Measurements from ENCODE around the gene LSP1. TPM values are rescaled to one million over a fixed set of nuclear protein-coding genes. Genes with fewer than 3 reads are reported as not detected.

Gene LSP1
- total and polyA plus RNA-seq, 2 of the 13 experiments (the other 11 are each of a cell fraction or from before 2014, with no cell fraction given) = 0.59 to 1.00 TPM

- TF ChIP-seq ZBED4 (CRISPR knock-in tag; IDR thresholded peaks at IDR 0.05; ENCODE audit: borderline replicate concordance) = no peak; the same call in 1 of the 2 replicates
- TF ChIP-seq ZNF746 (CRISPR knock-in tag; IDR thresholded peaks at IDR 0.05) = peak; percentile 94
- peak; percentile 96 for TF ChIP-seq RXRB (CRISPR knock-in tag; IDR thresholded peaks at IDR 0.05; ENCODE audit: borderline replicate concordance)
- TF ChIP-seq ZBTB7A (CRISPR knock-in tag; IDR thresholded peaks at IDR 0.05) = peak; percentile 97
- peak; percentile 100 for TF ChIP-seq ZNF687 (CRISPR knock-in tag; IDR thresholded peaks at IDR 0.05)
- TF ChIP-seq SOX5 (CRISPR knock-in tag; IDR thresholded peaks at IDR 0.05; ENCODE audit: borderline replicate concordance) = peak; percentile 84
- TF ChIP-seq MTF2 (CRISPR knock-in tag; IDR thresholded peaks at IDR 0.05; ENCODE audit: borderline replicate concordance) = no peak; the same call in 1 of the 2 replicates
- peak; percentile 99 for TF ChIP-seq MED8 (CRISPR knock-in tag; IDR thresholded peaks at IDR 0.05; ENCODE audit: insufficient replicate concordance)
- TF ChIP-seq THAP11 (CRISPR knock-in tag; IDR thresholded peaks at IDR 0.05) = peak; percentile 66
- peak; percentile 100 for TF ChIP-seq HIC2 (CRISPR knock-in tag; IDR thresholded peaks at IDR 0.05; ENCODE audit: low read depth)
- TF ChIP-seq SRF (IDR thresholded peaks at IDR 0.05; ENCODE audit: low read depth, low read length) = no peak
- TF ChIP-seq GFI1 (CRISPR knock-in tag; IDR thresholded peaks at IDR 0.05; ENCODE audit: borderline replicate concordance) = peak; percentile 48; the same call in 1 of the 2 replicates
- TF ChIP-seq AFF4 (CRISPR knock-in tag; IDR thresholded peaks at IDR 0.05) = peak; percentile 95; the same call in 1 of the 2 replicates
- no peak for TF ChIP-seq MYNN (CRISPR knock-in tag; IDR thresholded peaks at IDR 0.05; ENCODE audit: low read depth)
Observed at GRCh38 chr11:1842149-1843097, 10.5 kb upstream of the LSP1 start (continued).

Measured in HepG2 (cell line).